SK-N-SH (cell line): ENCODE measurements around the gene MIPOL1.

Source experiments
- EZH2phosphoT487 ChIP-seq: fragments of 200-600 bp; sonication (generic); IDR thresholded peaks from 2 replicates; pipeline ENCODE4 v1.6.1; 2017; ENCODE audit warnings: low read depth, mixed run types, mild to moderate bottlenecking, antibody characterized with exemption, moderate library complexity, borderline replicate concordance
- JUND ChIP-seq: IDR thresholded peaks from 2 replicates; pipeline ENCODE4 v1.4.0; 2012
- POLR2AphosphoS5 ChIP-seq: IDR thresholded peaks from 2 replicates; pipeline ENCODE4 v1.6.1; 2012; ENCODE audit warnings: low read depth, low read length
- RAD21 ChIP-seq: IDR thresholded peaks from 2 replicates; pipeline ENCODE4 v1.6.1; 2012; ENCODE audit warnings: mild to moderate bottlenecking, low read length
- RCOR1 ChIP-seq: fragments of 150-350 bp; IDR thresholded peaks from 2 replicates; pipeline ENCODE4 v1.6.1; 2017; ENCODE audit warnings: antibody characterized with exemption, low read length
- REST ChIP-seq: IDR thresholded peaks from 2 replicates; pipeline ENCODE4 v1.6.1; 2012; ENCODE audit warnings: mild to moderate bottlenecking, low read depth, low read length, moderate library complexity
- SMC3 ChIP-seq: IDR thresholded peaks from 2 replicates; pipeline ENCODE4 v1.6.1; 2012; ENCODE audit warnings: low read depth, low read length, improper control_type of control experiment
- TAF1 ChIP-seq: IDR thresholded peaks from 2 replicates; pipeline ENCODE4 v1.6.1; 2012; ENCODE audit warnings: low read depth, mild to moderate bottlenecking, low read length, moderate library complexity, borderline replicate concordance
- TEAD4 ChIP-seq: IDR thresholded peaks from 2 replicates; pipeline ENCODE4 v1.4.0; 2012; ENCODE audit warnings: mild to moderate bottlenecking, borderline replicate concordance; ENCODE audit not compliant: insufficient read depth
- USF2 ChIP-seq: fragments of 150-350 bp; IDR thresholded peaks from 2 replicates; pipeline ENCODE4 v1.6.1; 2017; ENCODE audit warnings: antibody characterized with exemption, low read length, low read depth, borderline replicate concordance
- TF ChIP-seq, protein P1 (sequence below): fragments of 200-600 bp; sonication (generic); IDR thresholded peaks from 2 replicates; pipeline ENCODE4 v1.6.1; 2017; ENCODE audit warnings: antibody characterized with exemption, mild to moderate bottlenecking, moderate library complexity
- TF ChIP-seq, protein P2 (sequence below): IDR thresholded peaks from 2 replicates; pipeline ENCODE4 v1.4.0; 2012; ENCODE audit warnings: low read depth
- TF ChIP-seq, protein P3 (sequence below): fragments of 150-350 bp; IDR thresholded peaks from 2 replicates; pipeline ENCODE4 v1.6.1; 2016; ENCODE audit warnings: mild to moderate bottlenecking, low read depth, low read length

DNA sequence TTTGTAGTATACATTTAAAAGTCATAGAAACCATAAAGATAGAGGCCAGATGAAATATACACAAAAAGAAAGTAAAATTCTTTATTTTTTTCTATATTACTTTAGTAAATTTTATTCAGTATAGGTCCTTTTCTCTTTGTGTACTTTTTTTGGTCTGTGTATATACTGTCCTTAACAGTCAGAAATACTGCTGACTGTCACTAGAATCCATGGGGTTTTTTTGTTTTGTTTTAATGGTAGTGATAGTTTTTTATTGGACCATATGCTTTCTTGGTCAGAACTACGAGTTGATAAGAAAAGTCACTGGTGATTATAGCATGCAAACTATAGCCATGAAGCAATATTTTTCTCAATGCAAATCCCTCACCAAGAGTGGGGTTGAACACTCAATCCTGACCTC lies 231.9 kb downstream of the MIPOL1 start:
- no peak for TF ChIP-seq SMC3
- TF ChIP-seq, protein P1, sequence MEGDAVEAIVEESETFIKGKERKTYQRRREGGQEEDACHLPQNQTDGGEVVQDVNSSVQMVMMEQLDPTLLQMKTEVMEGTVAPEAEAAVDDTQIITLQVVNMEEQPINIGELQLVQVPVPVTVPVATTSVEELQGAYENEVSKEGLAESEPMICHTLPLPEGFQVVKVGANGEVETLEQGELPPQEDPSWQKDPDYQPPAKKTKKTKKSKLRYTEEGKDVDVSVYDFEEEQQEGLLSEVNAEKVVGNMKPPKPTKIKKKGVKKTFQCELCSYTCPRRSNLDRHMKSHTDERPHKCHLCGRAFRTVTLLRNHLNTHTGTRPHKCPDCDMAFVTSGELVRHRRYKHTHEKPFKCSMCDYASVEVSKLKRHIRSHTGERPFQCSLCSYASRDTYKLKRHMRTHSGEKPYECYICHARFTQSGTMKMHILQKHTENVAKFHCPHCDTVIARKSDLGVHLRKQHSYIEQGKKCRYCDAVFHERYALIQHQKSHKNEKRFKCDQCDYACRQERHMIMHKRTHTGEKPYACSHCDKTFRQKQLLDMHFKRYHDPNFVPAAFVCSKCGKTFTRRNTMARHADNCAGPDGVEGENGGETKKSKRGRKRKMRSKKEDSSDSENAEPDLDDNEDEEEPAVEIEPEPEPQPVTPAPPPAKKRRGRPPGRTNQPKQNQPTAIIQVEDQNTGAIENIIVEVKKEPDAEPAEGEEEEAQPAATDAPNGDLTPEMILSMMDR, result no peak
- TF ChIP-seq POLR2AphosphoS5, result no peak
- no peak for TF ChIP-seq USF2
- TF ChIP-seq TEAD4, result no peak
- TF ChIP-seq, protein P2, sequence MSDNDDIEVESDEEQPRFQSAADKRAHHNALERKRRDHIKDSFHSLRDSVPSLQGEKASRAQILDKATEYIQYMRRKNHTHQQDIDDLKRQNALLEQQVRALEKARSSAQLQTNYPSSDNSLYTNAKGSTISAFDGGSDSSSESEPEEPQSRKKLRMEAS, result no peak
- no peak for TF ChIP-seq JUND
- TF ChIP-seq RAD21, result no peak
- TF ChIP-seq REST, result no peak
- TF ChIP-seq RCOR1, result no peak
- TF ChIP-seq, protein P3, sequence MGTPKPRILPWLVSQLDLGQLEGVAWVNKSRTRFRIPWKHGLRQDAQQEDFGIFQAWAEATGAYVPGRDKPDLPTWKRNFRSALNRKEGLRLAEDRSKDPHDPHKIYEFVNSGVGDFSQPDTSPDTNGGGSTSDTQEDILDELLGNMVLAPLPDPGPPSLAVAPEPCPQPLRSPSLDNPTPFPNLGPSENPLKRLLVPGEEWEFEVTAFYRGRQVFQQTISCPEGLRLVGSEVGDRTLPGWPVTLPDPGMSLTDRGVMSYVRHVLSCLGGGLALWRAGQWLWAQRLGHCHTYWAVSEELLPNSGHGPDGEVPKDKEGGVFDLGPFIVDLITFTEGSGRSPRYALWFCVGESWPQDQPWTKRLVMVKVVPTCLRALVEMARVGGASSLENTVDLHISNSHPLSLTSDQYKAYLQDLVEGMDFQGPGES, result no peak
- no peak for TF ChIP-seq EZH2phosphoT487
- no peak for TF ChIP-seq TAF1
